GM21526 (cell line): ENCODE measurements around the gene LSR.

Source experiments
- ATAC-seq: cut with Tn5 transposase; IDR thresholded peaks from one replicate; pipeline ENCODE4 v1.9.1; 2021; ENCODE audit warnings: moderate library complexity; ENCODE audit not compliant: unreplicated experiment, low FRiP score

Gene LSR

GRCh38 chr19:35266520-35267352 lies 17.9 kb downstream of the LSR start:
- no peak for ATAC-seq

- ATAC-seq, result no peak
Measured at GRCh38 chr19:35267353-35267817, 18.6 kb downstream of the LSR start.

GRCh38 chr19:35267818-35268535 lies 19.2 kb downstream of the LSR start:
- ATAC-seq, result no peak

GRCh38 chr19:35268536-35269437 lies 20.0 kb downstream of the LSR start, which contains the start of gene USF2:
TSS of gene USF2 (plus strand) at chr19:35268962. CDS start at chr19:35269102, 140 bp downstream.
- ATAC-seq, result peak; percentile 4

- peak; percentile 38 for ATAC-seq
Measured at GRCh38 chr19:35269438-35270117, 20.8 kb downstream of the LSR start.

- ATAC-seq, result no peak
Measured at GRCh38 chr19:35270381-35270811, 21.6 kb downstream of the LSR start.

- ATAC-seq, result no peak
Measured at GRCh38 chr19:35271546-35271945, 22.7 kb downstream of the LSR start.

GRCh38 chr19:35272122-35272719 lies 23.4 kb downstream of the LSR start:
- no peak for ATAC-seq

- ATAC-seq, result no peak
Measured at GRCh38 chr19:35272954-35273649, 24.3 kb downstream of the LSR start.

- no peak for ATAC-seq
Measured at GRCh38 chr19:35273686-35274259, 25.0 kb downstream of the LSR start.

GRCh38 chr19:35274323-35274722 lies 25.5 kb downstream of the LSR start:
- ATAC-seq, result no peak

GRCh38 chr19:35276706-35277281 lies 28.0 kb downstream of the LSR start:
- ATAC-seq, result no peak

GRCh38 chr19:35278578-35279284 lies 29.9 kb downstream of the LSR start:
- ATAC-seq, result no peak

- no peak for ATAC-seq
Measured at GRCh38 chr19:35279374-35279773, 30.6 kb downstream of the LSR start.

- ATAC-seq, result no peak
Measured at GRCh38 chr19:35279985-35280821, 31.4 kb downstream of the LSR start.

GRCh38 chr19:35281303-35281702 lies 32.5 kb downstream of the LSR start:
- no peak for ATAC-seq
